ENCODE measurements around the gene FAM237A. TPM values are rescaled to one million over a fixed set of nuclear protein-coding genes. Genes with fewer than 3 reads are reported as not detected.

The FAM237A gene
- total RNA-seq, 1 donor from 2014 or later, result not detected

DNA sequence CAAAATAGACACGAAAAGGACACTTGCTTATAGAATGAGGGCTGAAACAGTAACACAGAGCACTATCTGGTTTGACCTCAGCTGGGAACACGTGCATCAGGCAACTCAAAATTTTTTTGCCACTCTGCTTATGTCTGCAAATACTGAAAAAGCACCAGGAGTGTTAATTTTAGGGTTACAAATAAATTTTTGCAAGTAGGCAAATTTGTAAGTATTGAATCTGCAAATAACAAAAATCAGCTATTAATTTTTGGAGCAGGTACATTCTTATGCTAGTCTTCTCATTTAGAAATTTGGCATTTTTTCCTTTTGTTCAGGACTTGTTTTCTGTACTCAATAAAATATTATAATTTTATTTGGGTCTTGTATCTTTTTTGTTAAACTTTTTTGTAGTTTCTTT, 46.2 kb downstream of the FAM237A start:
- intact Hi-C loops (cut with micrococcal nuclease), result no loop called here

DNA sequence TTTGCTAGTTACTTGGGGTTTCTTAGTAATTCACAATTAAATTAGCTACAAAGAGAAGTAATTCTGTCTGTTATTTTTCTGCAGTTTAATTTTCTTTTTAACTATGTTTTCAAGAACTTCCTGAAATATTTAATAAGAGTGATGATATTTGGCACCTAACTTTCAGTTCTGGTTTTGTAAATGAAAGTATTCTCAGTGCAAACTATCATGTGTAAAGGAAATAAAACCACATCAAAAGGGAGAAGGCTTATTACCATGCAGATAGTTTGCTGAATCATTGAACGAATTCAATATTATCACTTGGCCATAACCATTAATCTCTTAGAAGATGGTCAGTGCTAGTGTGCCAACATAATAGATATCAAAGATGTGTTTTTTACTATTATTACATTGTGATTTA, 46.7 kb downstream of the FAM237A start:
- intact Hi-C loops (cut with micrococcal nuclease), result no loop called here

DNA sequence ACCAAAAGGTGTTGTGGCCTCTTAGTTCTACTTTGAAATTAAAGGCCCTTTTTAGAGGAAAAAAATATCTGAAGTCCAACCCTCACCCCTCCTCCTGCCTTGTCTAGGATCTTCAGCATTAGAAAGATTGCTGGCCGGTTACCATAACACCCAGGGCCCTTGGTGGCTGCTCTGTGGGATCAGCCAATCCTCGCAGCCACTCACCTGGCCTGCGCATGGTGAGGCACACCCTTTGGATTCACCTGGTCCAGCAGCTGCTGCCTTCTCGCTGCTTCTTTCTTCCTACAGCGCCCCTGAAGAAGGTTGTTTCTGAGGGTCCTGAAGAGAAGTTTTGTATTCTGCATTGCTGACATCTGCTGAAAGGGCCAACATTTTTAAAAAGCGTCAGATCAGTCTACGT, 50.7 kb downstream of the FAM237A start:
- intact Hi-C loops (cut with micrococcal nuclease), result loop anchor here (1.0 kb wide), 2 partner anchors 88 to 782 kb away; no protein-coding TSS in a partner anchor

DNA sequence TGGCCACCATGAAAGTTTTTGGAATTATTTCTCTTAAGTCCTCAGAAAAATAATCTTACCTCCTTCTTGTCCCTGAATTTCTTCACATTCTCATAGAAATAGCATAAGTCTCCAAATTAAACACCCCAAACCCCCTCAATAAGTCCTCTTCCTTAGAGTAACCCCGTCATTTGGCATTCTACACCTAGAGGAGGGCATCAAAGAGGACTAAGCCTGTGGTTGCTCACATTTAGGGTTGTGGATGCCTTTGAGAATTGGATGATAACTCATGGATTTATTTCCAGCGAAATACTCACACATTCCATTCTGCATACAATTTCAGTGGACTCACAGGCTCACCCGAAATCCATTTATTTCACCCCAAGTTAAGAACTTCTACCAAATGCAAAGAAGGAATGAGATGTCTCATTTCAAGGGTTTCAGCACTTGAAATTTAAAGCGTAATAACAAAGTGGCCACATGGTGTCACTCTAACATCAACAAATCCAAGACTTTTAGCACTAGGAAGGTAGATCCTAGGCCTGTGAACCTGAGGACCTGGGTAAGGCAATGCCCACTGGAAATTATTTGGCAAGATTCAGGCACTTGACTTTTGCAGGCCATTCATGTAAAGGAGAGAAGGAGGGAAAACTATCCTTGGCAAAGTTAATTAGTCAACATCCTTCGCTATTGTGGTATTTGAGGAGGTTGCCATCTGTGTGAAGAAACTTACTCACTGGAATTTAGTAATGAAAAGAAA, 51.3 kb downstream of the FAM237A start:
- intact Hi-C loops (cut with micrococcal nuclease), result loop anchor here (1.0 kb wide), 2 partner anchors 88 to 782 kb away; no protein-coding TSS in a partner anchor

DNA sequence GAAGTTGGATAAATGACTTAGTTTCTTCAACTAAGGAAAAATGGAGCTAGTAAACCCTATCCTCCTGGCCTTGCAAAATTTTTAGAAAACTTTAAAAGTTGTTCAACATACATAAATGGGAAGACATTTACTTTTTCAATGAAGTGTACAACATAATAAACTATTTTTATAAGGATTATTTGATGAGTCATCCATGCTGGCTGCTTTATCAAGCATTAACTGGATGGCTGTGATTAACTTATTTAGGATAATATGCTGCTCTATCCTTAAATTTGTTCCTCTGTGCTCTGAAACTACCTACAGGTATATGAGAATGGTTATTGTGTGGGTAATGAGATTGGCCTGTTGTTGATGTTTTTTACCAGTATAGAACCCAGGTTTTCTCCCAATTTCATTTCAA, 54.6 kb downstream of the FAM237A start:
- intact Hi-C loops (cut with micrococcal nuclease), result no loop called here

DNA sequence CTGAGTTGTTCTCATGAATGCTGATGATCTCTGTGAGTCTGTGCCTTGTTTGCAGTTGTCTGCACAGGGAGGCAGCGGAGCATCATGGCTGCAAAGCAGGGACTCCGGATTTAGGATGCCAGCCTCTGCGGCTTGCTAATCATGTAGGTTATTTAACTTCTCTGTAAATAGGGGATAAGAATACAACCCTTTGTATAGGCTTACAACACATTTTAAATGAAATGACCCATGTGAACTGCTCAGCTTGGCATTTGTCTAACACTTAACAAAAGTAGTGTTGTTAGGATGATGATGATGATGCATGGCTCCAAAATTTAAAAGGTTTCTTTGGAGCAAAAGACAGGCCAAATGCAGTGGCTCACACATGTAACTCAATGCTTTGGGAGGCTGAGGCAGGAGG, 56.5 kb downstream of the FAM237A start:
- intact Hi-C loops (cut with micrococcal nuclease), result no loop called here

Other genes starting within 250 kb of the FAM237A start
- gene ADAM23, start 199.0 kb upstream of the FAM237A start, total RNA-seq, result 0.18 TPM in 2 replicates
- not detected in 2 replicates for gene DYTN, start 75.9 kb downstream of the FAM237A start, total RNA-seq
- gene MDH1B, start 122.8 kb downstream of the FAM237A start, total RNA-seq, result 0.09 and 0.32 TPM in 2 replicates
- gene FASTKD2, start 123.1 kb downstream of the FAM237A start, total RNA-seq, result 24.0 and 25.1 TPM in 2 replicates

Data from T-helper 2 cell treated with Interferon-gamma antibody and Interleukin-4, amounts not matched to agents 100 ng/mL and 5 ng/mL, for 36 hours (primary cell).